Measurements from ENCODE around the gene NUDT5.
"Not testable (repeated sequence)": the region's sequence is repeated elsewhere in the genome, so short reads cannot be mapped to it uniquely, and the experiment has no call there.

Gene NUDT5

GRCh38 chr10:12195603-12196506, at the start of gene NUDT5, which contains the start of gene CDC123:
Gene NUDT5 (minus strand): TSS chr10:12195891. CDS start chr10:12186291, 9,600 bp downstream.
Gene CDC123 (plus strand): TSS chr10:12196188. CDS start chr10:12196246, 58 bp downstream.
- H3K9me3 Mint-ChIP-seq, result no peaks in the 10 kb centered on the region
- peak; percentile 84 for DNase-seq
- ATAC-seq (replicated peaks), result peak; percentile 94 to 95
- H3K4me1 Mint-ChIP-seq, result peaks cover 21 to 41% of the 10 kb centered on the region in 2 donors
- no peaks in the 10 kb centered on the region for H3K27me3 Mint-ChIP-seq
- peak within 1 kb of the TSS; percentile 97 to 100 for H3K4me3 Mint-ChIP-seq
- peak within 1 kb of the TSS; percentile 99 for H3K27ac Mint-ChIP-seq
- peaks cover 16 to 36% of the 10 kb centered on the region in 2 donors for H3K36me3 Mint-ChIP-seq

GRCh38 chr10:12243864-12244620, 48.4 kb upstream of the NUDT5 start:
- ATAC-seq (replicated peaks), result peak; percentile 93 to 94

GRCh38 chr10:12241810-12242529, 46.3 kb upstream of the NUDT5 start:
- H3K27ac Mint-ChIP-seq, result peak overlapping the region; percentile 97
- DNase-seq (no peak), ATAC-seq (replicated peaks) (peak; percentile 24 to 25)
- H3K4me1 Mint-ChIP-seq, result peaks cover 33 to 67% of the 10 kb centered on the region in 2 donors
- peak overlapping the region; percentile 58 to 60 for H3K4me3 Mint-ChIP-seq
- peaks cover 0 to 2% of the 10 kb centered on the region in 2 donors for H3K9me3 Mint-ChIP-seq
- H3K27me3 Mint-ChIP-seq, result no peaks in the 10 kb centered on the region
- peaks cover 52 to 65% of the 10 kb centered on the region in 2 donors for H3K36me3 Mint-ChIP-seq

More at GRCh38 chr10:12243864-12244620, 48.4 kb upstream of the NUDT5 start:
- Mint-ChIP-seq H3K36me3 (peaks cover 49 to 65% of the 10 kb centered on the region in 2 donors), H3K4me3 (peak overlapping the region; percentile 48 to 69), H3K9me3 (peaks cover 0 to 2% of the 10 kb centered on the region in 2 donors), H3K4me1 (peaks cover 35 to 62% of the 10 kb centered on the region in 2 donors), H3K27ac (peak overlapping the region; percentile 97), H3K27me3 (no peaks in the 10 kb centered on the region)
- DNase-seq, result peak; percentile 81

- Mint-ChIP-seq H3K9me3 (peaks cover 0 to 2% of the 10 kb centered on the region in 2 donors), H3K36me3 (peaks cover 49 to 60% of the 10 kb centered on the region in 2 donors), H3K4me1 (peaks cover 27 to 44% of the 10 kb centered on the region in 2 donors), H3K4me3 (no peak overlapping the region), H3K27ac (no peak overlapping the region), H3K27me3 (no peaks in the 10 kb centered on the region)
- DNase-seq (no peak), ATAC-seq (replicated peaks) (no peak)
Observed at GRCh38 chr10:12238821-12239220, 43.1 kb upstream of the NUDT5 start.

GRCh38 chr10:12237265-12238220, 41.9 kb upstream of the NUDT5 start:
- no peak overlapping the region for H3K27ac Mint-ChIP-seq
- no peak overlapping the region for H3K4me3 Mint-ChIP-seq
- peaks cover 0 to 2% of the 10 kb centered on the region in 2 donors for H3K9me3 Mint-ChIP-seq
- DNase-seq (no peak), ATAC-seq (replicated peaks) (peak in 1 of 2 donors; percentile 12)
- no peaks in the 10 kb centered on the region for H3K27me3 Mint-ChIP-seq
- peaks cover 48 to 61% of the 10 kb centered on the region in 2 donors for H3K36me3 Mint-ChIP-seq
- peaks cover 21 to 31% of the 10 kb centered on the region in 2 donors for H3K4me1 Mint-ChIP-seq

- Mint-ChIP-seq H3K9me3 (no peaks in the 10 kb centered on the region), H3K27me3 (no peaks in the 10 kb centered on the region), H3K4me1 (peaks cover 5 to 13% of the 10 kb centered on the region in 2 donors), H3K4me3 (no peak overlapping the region), H3K27ac (no peak overlapping the region), H3K36me3 (peaks cover 40 to 49% of the 10 kb centered on the region in 2 donors)
- DNase-seq, result no peak
- no peak for ATAC-seq (replicated peaks)
Observed at GRCh38 chr10:12235796-12236195, 40.1 kb upstream of the NUDT5 start.

GRCh38 chr10:12235116-12235694, 39.5 kb upstream of the NUDT5 start:
- ATAC-seq (replicated peaks) (no peak), DNase-seq (no peak)
- peaks cover 37 to 48% of the 10 kb centered on the region in 2 donors for H3K36me3 Mint-ChIP-seq
- H3K27me3 Mint-ChIP-seq, result no peaks in the 10 kb centered on the region
- no peaks in the 10 kb centered on the region for H3K9me3 Mint-ChIP-seq
- H3K4me3 Mint-ChIP-seq, result no peak overlapping the region
- peaks cover 1 to 8% of the 10 kb centered on the region in 2 donors for H3K4me1 Mint-ChIP-seq
- no peak overlapping the region for H3K27ac Mint-ChIP-seq

GRCh38 chr10:12234687-12235086, 39.0 kb upstream of the NUDT5 start:
- not testable (repeated sequence) for H3K4me1 Mint-ChIP-seq; H3K27me3 Mint-ChIP-seq; H3K9me3 Mint-ChIP-seq; H3K4me3 Mint-ChIP-seq; H3K27ac Mint-ChIP-seq; DNase-seq; ATAC-seq (replicated peaks)
- peaks cover 41 to 52% of the 10 kb centered on the region in 2 donors for H3K36me3 Mint-ChIP-seq

- H3K4me1 Mint-ChIP-seq, result no peaks in the 10 kb centered on the region
- H3K27me3 Mint-ChIP-seq, result no peaks in the 10 kb centered on the region
- H3K36me3 Mint-ChIP-seq, result peaks cover 46 to 58% of the 10 kb centered on the region in 2 donors
- no peak overlapping the region for H3K4me3 Mint-ChIP-seq
- ATAC-seq (replicated peaks) (no peak), DNase-seq (no peak)
- H3K27ac Mint-ChIP-seq, result no peak overlapping the region
- H3K9me3 Mint-ChIP-seq, result no peaks in the 10 kb centered on the region
Observed at GRCh38 chr10:12228851-12229250, 33.2 kb upstream of the NUDT5 start.

GRCh38 chr10:12226438-12226837, 30.7 kb upstream of the NUDT5 start:
- peaks cover 46 to 57% of the 10 kb centered on the region in 2 donors for H3K36me3 Mint-ChIP-seq
- not testable (repeated sequence) for H3K9me3 Mint-ChIP-seq; DNase-seq; H3K27me3 Mint-ChIP-seq; H3K4me1 Mint-ChIP-seq; H3K27ac Mint-ChIP-seq; H3K4me3 Mint-ChIP-seq; ATAC-seq (replicated peaks)

GRCh38 chr10:12225444-12225843, 29.8 kb upstream of the NUDT5 start:
- Mint-ChIP-seq H3K27me3 (no peaks in the 10 kb centered on the region), H3K36me3 (peaks cover 48 to 58% of the 10 kb centered on the region in 2 donors)
- ATAC-seq (replicated peaks), result no peak

GRCh38 chr10:12221323-12222298, 25.9 kb upstream of the NUDT5 start:
- H3K9me3 Mint-ChIP-seq, result no peaks in the 10 kb centered on the region
- H3K4me3 Mint-ChIP-seq, result no peak overlapping the region
- DNase-seq (no peak), ATAC-seq (replicated peaks) (no peak)
- no peaks in the 10 kb centered on the region for H3K27me3 Mint-ChIP-seq
- H3K36me3 Mint-ChIP-seq, result peaks cover 42 to 61% of the 10 kb centered on the region in 2 donors
- peaks cover 0 to 3% of the 10 kb centered on the region in 2 donors for H3K4me1 Mint-ChIP-seq
- H3K27ac Mint-ChIP-seq, result peak overlapping the region; percentile 82

More at GRCh38 chr10:12225444-12225843, 29.8 kb upstream of the NUDT5 start:
- DNase-seq, result no peak
- H3K4me3 Mint-ChIP-seq, result no peak overlapping the region
- peaks cover 0 to 3% of the 10 kb centered on the region in 2 donors for H3K4me1 Mint-ChIP-seq
- H3K27ac Mint-ChIP-seq, result no peak overlapping the region
- H3K9me3 Mint-ChIP-seq, result no peaks in the 10 kb centered on the region
